Lower leg skin (tissue), 3 donors: ENCODE data around the gene RASA4B.
"Not testable (repeated sequence)": the region's sequence is repeated elsewhere in the genome, so short reads cannot be mapped to it uniquely, and the experiment has no call there.

Source experiments
- POLR2A ChIP-seq, 2 donors: fragments of 450-650 bp; IDR thresholded peaks; one replicate each; pipeline ENCODE4 v1.6.1; 2016 to 2017; ENCODE audit warnings: antibody characterized with exemption in 2 of 2, mild to moderate bottlenecking in 1 of 2, moderate library complexity in 1 of 2
- TF ChIP-seq, protein P1 (sequence below), 3 donors: fragments of 450-650 bp; IDR thresholded peaks; one replicate each; pipeline ENCODE4 v1.5.1; 2016; ENCODE audit warnings: antibody characterized with exemption in 3 of 3, mild to moderate bottlenecking in 3 of 3, moderate library complexity in 2 of 3

DNA sequence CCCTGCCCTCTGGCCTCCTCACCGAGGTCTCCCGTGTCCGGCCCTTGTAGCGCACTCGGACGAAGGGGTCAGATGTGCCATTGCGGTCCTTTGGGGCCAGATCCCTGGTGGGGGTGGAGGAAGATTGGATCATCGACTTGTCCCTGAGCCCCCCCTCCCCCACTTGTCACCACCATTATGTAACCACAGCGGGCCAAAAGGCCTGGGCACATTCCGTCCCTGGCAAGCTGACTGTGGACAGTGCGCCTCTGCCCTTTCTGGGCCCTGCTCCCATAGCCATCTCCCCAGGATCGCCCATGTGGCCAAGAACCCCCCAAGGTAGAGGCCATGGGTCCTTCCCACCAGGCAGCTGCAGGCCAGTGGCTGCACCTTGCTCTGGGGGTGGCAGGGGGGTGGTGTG lies 14.4 kb downstream of the RASA4B start:
- TF ChIP-seq, protein P1, sequence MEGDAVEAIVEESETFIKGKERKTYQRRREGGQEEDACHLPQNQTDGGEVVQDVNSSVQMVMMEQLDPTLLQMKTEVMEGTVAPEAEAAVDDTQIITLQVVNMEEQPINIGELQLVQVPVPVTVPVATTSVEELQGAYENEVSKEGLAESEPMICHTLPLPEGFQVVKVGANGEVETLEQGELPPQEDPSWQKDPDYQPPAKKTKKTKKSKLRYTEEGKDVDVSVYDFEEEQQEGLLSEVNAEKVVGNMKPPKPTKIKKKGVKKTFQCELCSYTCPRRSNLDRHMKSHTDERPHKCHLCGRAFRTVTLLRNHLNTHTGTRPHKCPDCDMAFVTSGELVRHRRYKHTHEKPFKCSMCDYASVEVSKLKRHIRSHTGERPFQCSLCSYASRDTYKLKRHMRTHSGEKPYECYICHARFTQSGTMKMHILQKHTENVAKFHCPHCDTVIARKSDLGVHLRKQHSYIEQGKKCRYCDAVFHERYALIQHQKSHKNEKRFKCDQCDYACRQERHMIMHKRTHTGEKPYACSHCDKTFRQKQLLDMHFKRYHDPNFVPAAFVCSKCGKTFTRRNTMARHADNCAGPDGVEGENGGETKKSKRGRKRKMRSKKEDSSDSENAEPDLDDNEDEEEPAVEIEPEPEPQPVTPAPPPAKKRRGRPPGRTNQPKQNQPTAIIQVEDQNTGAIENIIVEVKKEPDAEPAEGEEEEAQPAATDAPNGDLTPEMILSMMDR (IDR thresholded peaks at IDR 0.05), result not testable (repeated sequence)
- TF ChIP-seq POLR2A (IDR thresholded peaks at IDR 0.05), result not testable (repeated sequence)
